Measurements from ENCODE around the gene RAB11B.

The RAB11B gene

DNA sequence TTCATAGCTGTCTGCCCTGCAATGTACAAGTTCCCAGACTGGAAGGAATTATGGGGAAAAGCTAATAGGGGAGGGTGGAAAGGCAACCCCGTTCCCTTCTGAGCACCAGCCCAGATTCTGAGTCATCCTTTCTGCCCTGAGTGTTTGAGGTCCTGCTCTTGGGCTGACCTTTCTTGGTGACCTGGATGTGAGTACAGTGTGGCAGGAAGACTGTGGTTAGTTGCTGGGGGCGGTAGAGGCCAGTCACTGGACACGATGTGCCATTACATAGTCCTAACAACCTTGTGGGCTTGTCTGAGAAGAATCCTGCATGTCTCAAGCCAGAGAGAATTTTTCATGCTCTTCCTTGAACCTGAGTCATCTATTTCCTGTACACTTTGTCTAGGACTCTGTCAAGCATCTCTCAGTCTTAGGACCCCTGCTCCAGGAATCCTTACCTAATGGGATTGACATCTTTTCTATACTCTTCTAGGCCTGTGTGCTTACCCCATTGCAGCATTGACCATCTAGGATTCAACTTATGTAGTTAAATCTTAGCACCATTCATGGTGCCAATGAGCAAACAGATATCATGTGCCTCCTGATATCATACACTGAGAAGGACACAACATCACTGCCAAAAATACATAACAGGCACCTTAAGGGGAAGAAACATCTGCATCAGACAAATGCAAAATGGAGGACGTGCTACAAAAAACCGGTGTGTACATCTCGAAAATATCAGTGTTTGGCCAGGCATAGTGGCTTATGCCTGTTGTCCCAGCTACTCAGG, 34.3 kb upstream of the RAB11B start:
- TF ChIP-seq, protein P1, sequence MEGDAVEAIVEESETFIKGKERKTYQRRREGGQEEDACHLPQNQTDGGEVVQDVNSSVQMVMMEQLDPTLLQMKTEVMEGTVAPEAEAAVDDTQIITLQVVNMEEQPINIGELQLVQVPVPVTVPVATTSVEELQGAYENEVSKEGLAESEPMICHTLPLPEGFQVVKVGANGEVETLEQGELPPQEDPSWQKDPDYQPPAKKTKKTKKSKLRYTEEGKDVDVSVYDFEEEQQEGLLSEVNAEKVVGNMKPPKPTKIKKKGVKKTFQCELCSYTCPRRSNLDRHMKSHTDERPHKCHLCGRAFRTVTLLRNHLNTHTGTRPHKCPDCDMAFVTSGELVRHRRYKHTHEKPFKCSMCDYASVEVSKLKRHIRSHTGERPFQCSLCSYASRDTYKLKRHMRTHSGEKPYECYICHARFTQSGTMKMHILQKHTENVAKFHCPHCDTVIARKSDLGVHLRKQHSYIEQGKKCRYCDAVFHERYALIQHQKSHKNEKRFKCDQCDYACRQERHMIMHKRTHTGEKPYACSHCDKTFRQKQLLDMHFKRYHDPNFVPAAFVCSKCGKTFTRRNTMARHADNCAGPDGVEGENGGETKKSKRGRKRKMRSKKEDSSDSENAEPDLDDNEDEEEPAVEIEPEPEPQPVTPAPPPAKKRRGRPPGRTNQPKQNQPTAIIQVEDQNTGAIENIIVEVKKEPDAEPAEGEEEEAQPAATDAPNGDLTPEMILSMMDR (conservative IDR thresholded peaks at IDR 0.05; ENCODE audit: control insufficient read depth, insufficient read depth, low read depth, low read length), result no peak
- no peak overlapping the region for H3K4me3 ChIP-seq (ENCODE audit: control insufficient read depth, low read depth, low read length)
- DNase-seq (ENCODE audit: low read depth), result peak; percentile 100

DNA sequence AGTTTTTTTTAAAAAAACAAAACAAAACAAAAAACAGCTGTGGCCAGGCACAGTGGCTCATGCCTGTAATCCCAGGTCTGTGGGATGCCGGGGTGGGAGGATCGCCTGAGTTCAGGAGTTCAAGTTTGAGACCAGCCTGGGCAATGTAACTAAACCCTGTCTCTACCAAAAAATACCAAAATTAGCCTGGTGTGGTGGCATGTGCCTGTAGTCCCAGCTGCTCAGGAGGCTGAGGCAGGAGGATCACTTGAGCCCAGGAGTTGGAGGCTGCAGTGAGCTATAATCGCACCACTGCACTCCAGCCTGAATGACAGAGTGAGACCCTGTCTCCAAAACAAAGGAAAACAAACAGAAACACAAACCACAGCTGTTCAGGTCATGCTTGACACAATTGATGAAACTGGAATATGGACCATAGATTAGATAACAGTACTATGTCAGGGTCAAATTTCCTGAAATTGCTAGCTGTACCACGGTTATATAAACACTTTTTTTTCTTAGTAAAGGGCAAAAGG, 33.1 kb upstream of the RAB11B start:
- no peak overlapping the region for H3K4me3 ChIP-seq (ENCODE audit: control insufficient read depth, low read depth, low read length)
- TF ChIP-seq, protein P1 (conservative IDR thresholded peaks at IDR 0.05; ENCODE audit: control insufficient read depth, insufficient read depth, low read depth, low read length), result no peak
- no peak for DNase-seq (ENCODE audit: low read depth)

DNA sequence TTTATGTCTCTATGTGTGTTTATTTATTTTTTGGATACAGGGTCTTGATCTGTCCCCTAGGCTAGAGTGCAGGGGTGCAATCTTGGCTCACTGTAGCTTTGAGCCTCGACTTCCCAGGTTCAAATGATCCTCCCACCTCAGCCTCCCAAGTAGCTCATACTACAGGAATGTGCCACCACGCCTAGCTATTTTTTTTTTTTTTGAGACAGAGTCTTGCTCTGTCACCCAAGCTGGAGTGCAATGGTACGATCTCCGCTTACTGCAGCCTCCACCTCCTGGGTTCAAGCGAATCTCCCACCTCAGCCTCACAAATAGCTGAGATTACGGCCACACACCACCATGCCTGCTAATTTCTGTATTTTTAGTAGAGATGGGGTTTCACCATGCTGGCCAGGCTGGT, 31.2 kb upstream of the RAB11B start:
- TF ChIP-seq, protein P1 (conservative IDR thresholded peaks at IDR 0.05; ENCODE audit: control insufficient read depth, insufficient read depth, low read depth, low read length), result no peak
- H3K4me3 ChIP-seq (ENCODE audit: control insufficient read depth, low read depth, low read length), result no peak overlapping the region

DNA sequence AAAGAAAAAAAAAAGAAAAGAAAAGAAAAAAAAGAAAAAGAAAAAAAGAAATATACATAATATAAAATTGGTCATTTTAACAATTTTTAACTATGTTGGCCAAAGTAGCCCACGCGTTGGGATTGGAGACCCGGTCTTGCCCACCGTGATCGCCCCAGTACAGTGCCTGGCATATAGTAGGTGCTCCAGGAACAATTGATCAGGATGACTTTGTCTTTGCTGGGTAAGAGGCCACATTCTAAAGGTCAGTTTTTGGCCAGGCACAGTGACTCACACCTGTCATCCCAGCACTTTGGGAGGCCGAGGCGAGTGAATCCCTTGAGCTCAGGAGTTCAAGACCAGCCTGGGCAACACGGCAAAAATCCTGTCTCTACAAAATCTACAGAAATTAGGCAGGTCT, 30.0 kb upstream of the RAB11B start:
- TF ChIP-seq, protein P1 (conservative IDR thresholded peaks at IDR 0.05; ENCODE audit: control insufficient read depth, insufficient read depth, low read depth, low read length), result no peak
- H3K4me3 ChIP-seq (ENCODE audit: control insufficient read depth, low read depth, low read length), result no peak overlapping the region
- no peak for DNase-seq (ENCODE audit: low read depth)

More for the DNA sequence above, 31.2 kb upstream of the RAB11B start:
- DNase-seq (ENCODE audit: low read depth), result no peak

DNA sequence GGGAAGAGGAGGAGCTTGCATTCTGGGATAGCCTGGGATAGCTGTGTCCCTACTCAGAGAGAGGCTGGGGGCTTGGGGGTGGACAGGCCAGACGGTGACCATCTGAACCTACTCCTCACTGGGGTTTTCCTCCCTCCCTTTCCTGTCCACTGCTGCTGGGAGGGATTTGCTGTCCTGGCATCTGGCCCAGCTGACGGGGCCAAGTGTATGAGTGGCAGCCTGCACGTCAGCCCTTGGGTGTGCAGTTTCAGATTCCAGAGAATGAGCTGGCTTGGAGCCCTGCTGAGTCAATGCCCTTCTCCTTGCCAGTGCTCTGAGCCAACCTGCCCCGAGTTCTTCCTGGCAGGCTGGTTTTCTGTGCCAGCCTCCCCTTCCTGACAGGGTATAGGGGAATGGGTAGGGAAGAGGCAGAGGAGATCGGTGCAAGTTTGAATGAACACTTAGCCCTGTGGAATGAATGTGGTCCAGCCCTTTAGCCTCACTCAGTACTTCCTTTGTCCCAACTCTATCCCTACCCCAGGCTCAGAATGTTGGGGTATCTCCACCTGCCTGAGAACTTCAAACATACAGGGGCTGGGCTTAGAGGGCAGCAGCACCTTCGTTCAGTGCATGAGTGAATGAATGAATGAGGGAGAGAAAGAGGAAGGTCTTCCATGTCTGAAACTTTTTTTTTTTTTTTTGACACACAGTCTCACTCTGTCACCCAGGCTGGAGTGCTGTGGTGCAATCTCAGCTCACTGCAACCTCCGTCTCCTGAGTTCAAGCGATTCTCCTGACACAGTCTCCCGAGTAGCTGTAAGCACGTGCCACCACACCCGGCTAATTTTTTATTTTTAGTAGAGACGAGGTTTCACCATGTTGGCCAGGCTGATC, 28.0 kb upstream of the RAB11B start:
- TF ChIP-seq, protein P1 (conservative IDR thresholded peaks at IDR 0.05; ENCODE audit: control insufficient read depth, insufficient read depth, low read depth, low read length), result no peak
- no peak overlapping the region for H3K4me3 ChIP-seq (ENCODE audit: control insufficient read depth, low read depth, low read length)
- DNase-seq (ENCODE audit: low read depth), result peak; percentile 99

DNA sequence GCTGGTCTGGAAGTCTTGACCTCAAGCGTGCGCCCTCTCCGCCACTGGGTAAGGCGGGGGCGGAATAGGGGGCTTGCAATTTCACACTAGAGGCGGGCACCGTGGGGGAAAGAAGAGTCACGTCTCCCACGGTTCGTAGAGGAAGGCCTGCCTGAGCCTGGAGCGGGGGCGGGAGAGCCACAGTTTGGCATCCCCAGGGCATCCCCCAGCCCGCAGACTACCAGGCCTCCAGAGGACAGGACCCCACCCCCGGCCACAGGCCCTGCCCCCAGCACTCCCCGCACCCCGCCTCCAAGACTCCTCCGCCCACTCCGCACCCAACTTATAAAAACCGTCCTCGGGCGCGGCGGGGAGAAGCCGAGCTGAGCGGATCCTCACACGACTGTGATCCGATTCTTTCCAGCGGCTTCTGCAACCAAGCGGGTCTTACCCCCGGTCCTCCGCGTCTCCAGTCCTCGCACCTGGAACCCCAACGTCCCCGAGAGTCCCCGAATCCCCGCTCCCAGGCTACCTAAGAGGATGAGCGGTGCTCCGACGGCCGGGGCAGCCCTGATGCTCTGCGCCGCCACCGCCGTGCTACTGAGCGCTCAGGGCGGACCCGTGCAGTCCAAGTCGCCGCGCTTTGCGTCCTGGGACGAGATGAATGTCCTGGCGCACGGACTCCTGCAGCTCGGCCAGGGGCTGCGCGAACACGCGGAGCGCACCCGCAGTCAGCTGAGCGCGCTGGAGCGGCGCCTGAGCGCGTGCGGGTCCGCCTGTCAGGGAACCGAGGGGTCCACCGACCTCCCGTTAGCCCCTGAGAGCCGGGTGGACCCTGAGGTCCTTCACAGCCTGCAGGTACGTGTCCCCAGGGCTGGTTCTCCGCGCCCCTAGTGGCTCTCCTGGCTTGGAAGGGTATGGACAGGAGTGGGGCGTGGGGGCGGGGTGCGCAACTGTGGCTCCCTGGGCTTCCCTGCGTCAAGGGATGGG, 26.1 kb upstream of the RAB11B start, which contains the start of gene ANGPTL4:
Gene ANGPTL4 (plus strand): TSS at position 353 of the 969 bp plus-strand sequence. CDS start 167 bp downstream, at position 520.
- H3K4me3 ChIP-seq (ENCODE audit: control insufficient read depth, low read depth, low read length), result peak within 1 kb of the TSS; percentile 72
- peak; percentile 81 for DNase-seq (ENCODE audit: low read depth)
- TF ChIP-seq, protein P1 (conservative IDR thresholded peaks at IDR 0.05; ENCODE audit: control insufficient read depth, insufficient read depth, low read depth, low read length), result no peak
